Activated CD8-positive, alpha-beta T cell treated with anti-CD3 and anti-CD28 coated beads, Interleukin-2, amount 10 ng/mL, durations not matched to agents 7 days and 5 days (primary cell): ENCODE measurements around the gene RAI1. TPM values are rescaled to one million over a fixed set of nuclear protein-coding genes. Genes with fewer than 3 reads are reported as not detected.
A peak's percentile ranks its signal among the peaks of the same experiment; 100 is the strongest.
"Not testable (repeated sequence)": the region's sequence is repeated elsewhere in the genome, so short reads cannot be mapped to it uniquely, and the experiment has no call there.

Experiments used
- ATAC-seq: fragments of 150-1000 bp; cut with Tn5 transposase; one replicate; pipeline ENCODE4 v1.10.0; 2021; ENCODE audit warnings: moderate library complexity
- CTCF ChIA-PET: fragments of 350-600 bp; sonication (Branson Sonifier 250); formaldehyde crosslinking; loops from one replicate; lab custom pipeline; 2021; ENCODE audit warnings: antibody characterized with exemption; lab: Charles Lee
- POLR2A ChIA-PET: fragments of 350-600 bp; sonication (Branson Sonifier 250); formaldehyde crosslinking; loops from one replicate; lab custom pipeline; 2021; ENCODE audit warnings: antibody characterized with exemption; lab: Charles Lee
- DNase-seq: peaks from one replicate; pipeline ENCODE4 v3.0.0-alpha.2; 2020
- H3K27ac Mint-ChIP-seq: one replicate; pipeline ENCODE4 v1.8.0; 2021; ENCODE audit warnings: mild to moderate bottlenecking, mixed read lengths
- H3K27me3 Mint-ChIP-seq: one replicate; pipeline ENCODE4 v1.8.0; 2021; ENCODE audit warnings: low read depth, mixed read lengths
- H3K36me3 Mint-ChIP-seq: one replicate; pipeline ENCODE4 v1.8.0; 2021; ENCODE audit warnings: low read depth, mixed read lengths
- H3K4me1 Mint-ChIP-seq: one replicate; pipeline ENCODE4 v1.8.0; 2021; ENCODE audit warnings: low read depth, mixed read lengths
- H3K4me3 Mint-ChIP-seq: one replicate; pipeline ENCODE4 v1.8.0; 2021; ENCODE audit warnings: mild to moderate bottlenecking, mixed read lengths
- H3K9me3 Mint-ChIP-seq: one replicate; pipeline ENCODE4 v1.8.0; 2022; ENCODE audit warnings: mixed read lengths; ENCODE audit not compliant: insufficient read depth
- total RNA-seq, 2 experiments: library from RNA; stranded (reverse); gene quantifications; one replicate each; pipeline ENCODE4 v1.2.3, GENCODE V29; 2021

Gene RAI1, protein sequence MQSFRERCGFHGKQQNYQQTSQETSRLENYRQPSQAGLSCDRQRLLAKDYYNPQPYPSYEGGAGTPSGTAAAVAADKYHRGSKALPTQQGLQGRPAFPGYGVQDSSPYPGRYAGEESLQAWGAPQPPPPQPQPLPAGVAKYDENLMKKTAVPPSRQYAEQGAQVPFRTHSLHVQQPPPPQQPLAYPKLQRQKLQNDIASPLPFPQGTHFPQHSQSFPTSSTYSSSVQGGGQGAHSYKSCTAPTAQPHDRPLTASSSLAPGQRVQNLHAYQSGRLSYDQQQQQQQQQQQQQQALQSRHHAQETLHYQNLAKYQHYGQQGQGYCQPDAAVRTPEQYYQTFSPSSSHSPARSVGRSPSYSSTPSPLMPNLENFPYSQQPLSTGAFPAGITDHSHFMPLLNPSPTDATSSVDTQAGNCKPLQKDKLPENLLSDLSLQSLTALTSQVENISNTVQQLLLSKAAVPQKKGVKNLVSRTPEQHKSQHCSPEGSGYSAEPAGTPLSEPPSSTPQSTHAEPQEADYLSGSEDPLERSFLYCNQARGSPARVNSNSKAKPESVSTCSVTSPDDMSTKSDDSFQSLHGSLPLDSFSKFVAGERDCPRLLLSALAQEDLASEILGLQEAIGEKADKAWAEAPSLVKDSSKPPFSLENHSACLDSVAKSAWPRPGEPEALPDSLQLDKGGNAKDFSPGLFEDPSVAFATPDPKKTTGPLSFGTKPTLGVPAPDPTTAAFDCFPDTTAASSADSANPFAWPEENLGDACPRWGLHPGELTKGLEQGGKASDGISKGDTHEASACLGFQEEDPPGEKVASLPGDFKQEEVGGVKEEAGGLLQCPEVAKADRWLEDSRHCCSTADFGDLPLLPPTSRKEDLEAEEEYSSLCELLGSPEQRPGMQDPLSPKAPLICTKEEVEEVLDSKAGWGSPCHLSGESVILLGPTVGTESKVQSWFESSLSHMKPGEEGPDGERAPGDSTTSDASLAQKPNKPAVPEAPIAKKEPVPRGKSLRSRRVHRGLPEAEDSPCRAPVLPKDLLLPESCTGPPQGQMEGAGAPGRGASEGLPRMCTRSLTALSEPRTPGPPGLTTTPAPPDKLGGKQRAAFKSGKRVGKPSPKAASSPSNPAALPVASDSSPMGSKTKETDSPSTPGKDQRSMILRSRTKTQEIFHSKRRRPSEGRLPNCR (N-terminal part only)
- total RNA-seq: 10 to 100 TPM; 24.4 to 24.6 TPM

DNA sequence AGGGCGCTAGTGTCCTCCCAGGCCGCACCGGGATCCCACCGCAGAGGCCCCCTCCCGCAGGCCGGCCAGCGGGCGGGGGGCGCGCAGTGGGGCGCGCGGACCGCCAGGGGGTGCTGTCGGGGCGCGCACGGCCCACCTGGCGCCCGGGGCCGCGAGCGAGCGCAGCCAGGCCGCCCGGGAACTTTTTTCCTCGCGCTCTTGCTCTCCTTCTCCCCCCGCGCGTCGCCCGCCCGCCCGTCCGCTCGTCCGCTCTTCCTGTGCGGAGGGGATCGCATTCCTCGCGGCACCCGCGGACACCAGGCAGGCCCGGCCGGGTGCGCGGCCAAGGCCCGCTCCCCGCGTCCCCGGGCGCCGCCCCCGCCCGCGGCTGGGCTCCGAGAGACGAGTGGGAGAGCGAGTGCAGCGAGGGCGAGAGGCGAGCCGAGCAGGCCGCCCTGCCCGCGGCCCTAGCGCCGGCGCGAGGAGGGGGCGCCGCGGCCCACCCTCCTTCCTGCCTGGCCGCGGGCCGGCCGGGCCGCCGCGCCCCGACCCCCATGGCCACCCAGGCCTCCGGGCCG, at the start of gene RAI1:
TSS of gene RAI1 (plus strand) at position 272 of the 557 bp plus-strand sequence. CDS start 111,491 bp downstream, outside the sequence.
- H3K4me1 Mint-ChIP-seq: peaks cover 48% of the 10 kb centered on the region
- POLR2A ChIA-PET: interaction anchor here (1.2 to 2.8 kb wide), 3 partner anchors 11 to 178 kb away, joined by 3 to 38 read pairs (median 4); no protein-coding TSS in a partner anchor
- CTCF ChIA-PET: interaction anchor here (0.9 to 2.8 kb wide), 13 partner anchors 9 to 354 kb away, joined by 3 to 21 read pairs (median 9); no protein-coding TSS in a partner anchor
- no peaks in the 10 kb centered on the region for H3K9me3 Mint-ChIP-seq
- peaks cover 8% of the 10 kb centered on the region for H3K27me3 Mint-ChIP-seq
- peak within 1 kb of the TSS; percentile 92 for H3K27ac Mint-ChIP-seq
- peak within 1 kb of the TSS; percentile 87 for H3K4me3 Mint-ChIP-seq
- H3K36me3 Mint-ChIP-seq: peaks cover 5% of the 10 kb centered on the region
- DNase-seq (peak; percentile 76), ATAC-seq (peak; percentile 69)

DNA sequence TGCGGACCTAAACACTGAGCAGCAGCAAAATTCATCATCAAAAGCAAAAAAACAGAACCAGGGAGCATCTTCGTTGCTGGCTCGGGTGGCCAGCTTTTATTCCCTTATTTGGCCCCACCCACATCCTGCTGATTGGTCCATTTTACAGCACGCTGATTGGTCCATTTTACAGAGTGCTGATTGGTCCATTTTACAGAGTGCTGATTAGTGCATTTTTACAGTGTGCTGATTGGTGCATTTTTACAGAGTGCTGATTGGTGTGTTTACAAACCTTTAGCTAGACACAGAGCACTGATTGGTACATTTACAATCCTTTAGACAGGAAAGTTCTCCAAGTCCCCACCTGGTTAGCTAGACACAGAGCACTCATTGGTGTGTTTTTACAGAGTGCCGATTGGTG, 48.6 kb upstream of the RAI1 start:
- not testable (repeated sequence) for H3K27ac Mint-ChIP-seq, H3K27me3 Mint-ChIP-seq, H3K4me1 Mint-ChIP-seq, DNase-seq, H3K36me3 Mint-ChIP-seq, H3K9me3 Mint-ChIP-seq, ATAC-seq, H3K4me3 Mint-ChIP-seq
- ChIA-PET CTCF (interaction anchor here (1.5 to 2.5 kb wide), 2 partner anchors 9 to 19 kb away, joined by 4 to 6 read pairs; no protein-coding TSS in a partner anchor), POLR2A (interaction anchor here (0.5 to 0.8 kb wide), 2 partner anchors 121 to 271 kb away, joined by 3 read pairs; no protein-coding TSS in a partner anchor)

DNA sequence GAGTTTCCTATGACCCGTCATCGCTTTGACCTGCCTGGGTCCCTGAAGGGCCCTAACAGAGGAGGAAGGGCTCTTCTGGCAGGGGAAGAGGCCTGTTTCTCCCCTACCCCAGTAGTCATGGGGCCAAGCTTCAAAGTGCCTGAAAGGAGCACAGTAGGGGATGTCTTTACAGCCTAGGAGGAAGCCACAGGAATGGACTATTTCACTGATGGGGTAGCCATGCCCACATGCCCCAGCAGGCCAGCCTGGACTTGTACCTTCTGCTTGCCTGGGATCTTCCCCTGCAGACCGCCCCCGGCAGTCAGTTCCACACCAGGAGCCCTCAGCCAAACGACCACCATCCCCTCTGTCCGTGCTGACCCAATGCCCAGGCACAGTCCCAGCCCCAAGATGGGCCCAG, 47.9 kb upstream of the RAI1 start:
- peaks cover 2% of the 10 kb centered on the region for H3K36me3 Mint-ChIP-seq
- CTCF ChIA-PET: interaction anchor here (1.5 to 2.5 kb wide), 2 partner anchors 8 to 20 kb away, joined by 4 to 6 read pairs; no protein-coding TSS in a partner anchor
- peaks cover 9% of the 10 kb centered on the region for H3K4me1 Mint-ChIP-seq
- DNase-seq (no peak), ATAC-seq (no peak)
- no peak overlapping the region for H3K27ac Mint-ChIP-seq
- H3K4me3 Mint-ChIP-seq: no peak overlapping the region
- no peaks in the 10 kb centered on the region for H3K9me3 Mint-ChIP-seq
- POLR2A ChIA-PET: interaction anchor here (0.8 kb wide), 1 partner anchor 122 kb away, joined by 3 read pairs; no protein-coding TSS in a partner anchor
- peaks cover 3% of the 10 kb centered on the region for H3K27me3 Mint-ChIP-seq

DNA sequence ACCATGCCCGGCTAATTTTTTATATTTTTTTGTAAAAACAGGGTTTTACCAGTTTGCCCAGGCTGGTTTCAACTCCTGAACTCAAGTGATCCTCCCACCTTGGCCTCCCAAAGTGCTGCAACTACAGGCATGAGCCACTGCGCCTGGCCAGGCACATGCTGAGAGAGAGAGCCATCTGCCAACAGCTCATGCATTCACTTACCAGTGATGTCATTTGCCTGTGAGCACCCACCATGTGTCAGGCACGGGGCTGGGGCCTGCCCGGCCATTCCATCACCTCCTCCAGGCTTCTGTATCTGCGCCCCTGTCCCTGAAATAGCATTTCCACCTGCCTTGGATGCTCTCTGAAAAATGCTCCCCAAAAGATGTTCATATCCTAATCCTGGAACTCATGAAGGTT, 46.1 kb upstream of the RAI1 start:
- Mint-ChIP-seq H3K4me1 (no peaks in the 10 kb centered on the region), H3K36me3 (no peaks in the 10 kb centered on the region), H3K27me3 (peaks cover 3% of the 10 kb centered on the region), H3K9me3 (no peaks in the 10 kb centered on the region), H3K27ac (no peak overlapping the region), H3K4me3 (no peak overlapping the region)
- ChIA-PET POLR2A (interaction anchor here (0.6 kb wide), 1 partner anchor 46 kb away, joined by 3 read pairs; no protein-coding TSS in a partner anchor), CTCF (interaction anchor here (2.1 kb wide), 1 partner anchor 22 kb away, joined by 9 read pairs; no protein-coding TSS in a partner anchor)
- ATAC-seq: no peak
- DNase-seq: no peak

DNA sequence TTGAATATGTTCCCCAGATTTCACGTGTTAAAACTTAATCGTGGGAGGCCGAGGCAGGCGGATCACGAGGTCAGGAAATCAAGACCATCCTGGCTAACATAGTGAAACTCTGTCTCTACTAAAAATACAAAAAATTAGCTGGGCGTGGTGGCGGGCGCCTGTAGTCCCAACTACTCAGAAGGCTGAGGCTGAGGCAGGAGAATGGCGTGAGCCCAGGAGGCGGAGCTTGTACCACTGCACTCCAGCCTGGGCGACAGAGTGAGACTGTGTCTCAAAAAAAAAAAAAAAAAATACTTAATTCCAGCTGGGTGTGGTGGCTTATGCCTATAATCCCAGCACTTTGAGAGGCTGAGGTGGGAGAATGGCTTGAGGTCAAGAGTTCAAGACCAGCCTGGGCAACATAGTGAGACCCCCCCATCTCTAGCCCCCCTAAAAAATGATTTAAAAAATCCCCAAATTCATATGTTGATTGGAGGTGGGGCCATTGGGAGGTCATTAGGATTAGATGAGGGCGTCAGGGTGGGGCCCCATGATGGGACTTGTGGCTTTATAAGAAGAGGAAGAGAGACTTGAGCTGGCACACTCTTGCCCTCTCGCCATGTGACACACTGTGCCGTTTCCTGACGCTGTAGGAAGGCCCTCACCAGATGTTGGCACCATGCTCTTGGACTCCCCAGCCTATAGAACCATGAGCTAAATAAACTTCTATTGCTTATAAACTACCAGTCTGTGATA, 45.6 kb upstream of the RAI1 start:
- ATAC-seq, H3K27me3 Mint-ChIP-seq, H3K9me3 Mint-ChIP-seq, H3K36me3 Mint-ChIP-seq, DNase-seq, H3K27ac Mint-ChIP-seq, POLR2A ChIA-PET, H3K4me3 Mint-ChIP-seq, H3K4me1 Mint-ChIP-seq: not testable (repeated sequence)
- CTCF ChIA-PET: interaction anchor here (2.1 to 2.2 kb wide), 2 partner anchors 22 to 67 kb away, joined by 5 to 9 read pairs; no protein-coding TSS in a partner anchor

DNA sequence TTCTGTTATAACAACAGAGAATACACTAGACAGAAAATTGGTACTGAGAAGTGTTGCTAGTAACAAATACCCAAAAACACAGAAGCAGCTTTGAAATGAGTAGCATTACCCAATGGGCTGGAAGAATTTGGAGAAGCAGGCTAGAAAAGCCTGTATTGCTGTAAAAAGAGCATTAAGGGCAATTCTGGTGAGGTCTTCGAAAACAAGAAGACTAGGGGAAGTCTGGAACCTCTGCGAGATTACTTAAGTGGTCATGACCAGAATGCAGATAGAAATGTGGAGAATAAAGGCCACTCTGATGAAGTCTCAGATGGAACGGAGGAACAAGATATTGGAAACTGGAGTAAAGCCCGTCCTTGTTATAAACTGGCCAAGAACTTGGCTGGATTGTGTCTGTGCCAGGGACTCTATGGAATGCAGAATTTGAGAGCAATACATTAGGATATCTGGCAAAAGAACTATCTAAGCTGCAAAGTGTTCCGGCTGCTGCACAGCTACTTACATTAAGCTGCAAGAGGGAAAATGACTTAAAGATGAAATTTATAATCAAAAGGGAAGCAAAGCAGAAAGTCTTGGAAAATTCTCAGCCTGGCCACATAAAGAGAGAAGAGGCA, 44.9 kb upstream of the RAI1 start:
- ATAC-seq (no peak), DNase-seq (no peak)
- H3K27ac Mint-ChIP-seq: no peak overlapping the region
- H3K4me1 Mint-ChIP-seq: no peaks in the 10 kb centered on the region
- H3K4me3 Mint-ChIP-seq: no peak overlapping the region
- ChIA-PET CTCF (interaction anchor here (2.1 to 2.2 kb wide), 2 partner anchors 23 to 68 kb away, joined by 5 to 9 read pairs; no protein-coding TSS in a partner anchor), POLR2A (no interaction called here)
- no peaks in the 10 kb centered on the region for H3K36me3 Mint-ChIP-seq
- H3K27me3 Mint-ChIP-seq: peaks cover 3% of the 10 kb centered on the region
- no peaks in the 10 kb centered on the region for H3K9me3 Mint-ChIP-seq

DNA sequence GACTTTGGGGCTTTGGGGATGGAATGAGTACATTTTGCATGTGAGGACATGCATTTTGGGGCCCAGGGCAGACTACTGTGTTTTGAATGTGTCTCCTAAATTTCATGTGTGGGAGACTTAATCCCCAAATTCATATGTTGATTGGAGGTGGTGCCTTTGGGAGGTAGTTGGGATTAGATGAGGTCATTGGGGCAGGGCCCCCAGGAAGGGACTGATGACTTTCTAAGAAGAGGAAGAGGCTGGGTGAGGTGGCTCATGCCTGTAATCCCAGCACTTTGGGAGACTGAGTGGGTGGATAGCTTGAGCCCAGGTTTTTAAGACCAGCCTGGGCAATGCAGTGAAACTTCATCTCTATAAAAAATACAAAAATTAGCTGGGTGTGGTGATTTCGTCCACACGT, 42.8 kb upstream of the RAI1 start:
- ATAC-seq (no peak), DNase-seq (no peak)
- Mint-ChIP-seq H3K4me3 (no peak overlapping the region), H3K36me3 (no peaks in the 10 kb centered on the region), H3K27ac (no peak overlapping the region), H3K9me3 (no peaks in the 10 kb centered on the region), H3K4me1 (no peaks in the 10 kb centered on the region), H3K27me3 (peaks cover 3% of the 10 kb centered on the region)
- POLR2A ChIA-PET: no interaction called here
- CTCF ChIA-PET: no interaction called here

DNA sequence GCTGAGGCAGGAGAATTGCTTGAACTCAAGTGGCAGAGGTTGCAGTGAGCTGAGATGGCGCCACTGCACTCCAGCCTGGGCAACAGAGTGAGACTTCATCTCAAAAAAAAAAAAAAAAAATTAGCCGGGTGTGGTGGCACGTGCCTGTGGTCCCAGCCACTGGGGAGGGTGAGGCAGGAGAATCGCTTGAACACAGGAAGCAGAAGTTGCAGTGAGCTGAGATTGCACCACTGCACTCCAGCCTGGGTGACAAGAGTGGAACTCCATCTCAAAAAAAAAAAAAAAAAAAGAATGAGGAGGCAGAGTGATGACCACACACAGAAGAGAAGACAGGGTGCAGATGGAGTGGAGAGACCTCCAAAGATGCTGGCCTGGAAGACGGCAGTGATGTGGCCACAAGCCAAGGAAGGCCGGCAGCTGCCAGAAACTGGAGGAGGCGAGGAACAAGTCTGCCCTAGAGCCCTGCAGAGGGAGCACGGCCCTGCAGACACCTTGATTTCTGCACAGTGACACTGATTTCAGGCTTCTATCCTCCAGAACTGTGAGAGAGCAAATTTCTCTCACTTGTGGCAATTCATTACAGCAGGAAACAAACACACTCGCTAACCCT, 41.5 kb upstream of the RAI1 start:
- H3K4me3 Mint-ChIP-seq, H3K9me3 Mint-ChIP-seq, H3K36me3 Mint-ChIP-seq, POLR2A ChIA-PET, H3K27ac Mint-ChIP-seq, ATAC-seq, H3K27me3 Mint-ChIP-seq, H3K4me1 Mint-ChIP-seq, DNase-seq: not testable (repeated sequence)
- CTCF ChIA-PET: interaction anchor here (0.7 to 4.1 kb wide), 2 partner anchors 279 to 285 kb away, joined by 3 to 61 read pairs; no protein-coding TSS in a partner anchor

DNA sequence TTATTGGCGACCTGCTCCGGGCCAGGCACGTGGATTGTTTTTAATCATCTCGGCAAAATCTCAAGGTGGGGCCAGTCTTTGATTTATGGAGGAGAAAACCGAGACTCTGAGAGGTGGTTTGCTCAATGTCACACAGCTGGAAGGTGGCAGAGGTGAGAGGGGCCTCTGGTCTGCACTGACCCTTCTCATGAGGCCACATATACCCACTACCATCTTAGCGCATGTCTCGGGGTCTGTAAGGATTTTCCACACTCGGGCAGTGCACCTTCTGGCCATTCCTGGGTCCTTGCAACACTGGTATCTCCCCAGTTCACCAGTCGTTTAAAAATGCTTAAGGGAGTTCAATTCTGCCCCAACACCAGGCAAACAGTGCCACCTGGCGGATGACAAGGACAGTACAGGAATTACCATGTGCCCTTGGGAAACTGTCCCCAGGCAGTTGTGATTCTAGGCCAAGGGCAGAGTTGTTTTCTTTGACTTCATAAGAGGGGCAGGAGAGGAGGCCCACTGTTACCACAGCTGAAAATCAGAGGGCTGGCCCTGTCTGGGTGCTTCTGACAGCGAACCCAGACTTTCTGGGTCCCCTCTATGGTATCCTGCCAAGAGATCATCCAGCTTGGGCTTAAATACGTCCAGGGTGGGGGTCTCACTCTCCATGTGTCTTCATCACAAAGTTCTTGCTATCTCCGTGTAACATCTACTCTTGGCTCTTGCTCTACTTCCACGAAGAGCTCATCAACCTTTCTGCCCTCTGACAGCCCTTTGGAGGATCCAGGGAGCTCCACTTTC, 39.4 kb upstream of the RAI1 start:
- POLR2A ChIA-PET: interaction anchor here (0.6 to 1.5 kb wide), 4 partner anchors 12 to 287 kb away, joined by 3 to 6 read pairs (median 4); no protein-coding TSS in a partner anchor
- Mint-ChIP-seq H3K9me3 (no peaks in the 10 kb centered on the region), H3K27me3 (peaks cover under 1% of the 10 kb centered on the region), H3K36me3 (no peaks in the 10 kb centered on the region), H3K27ac (no peak overlapping the region), H3K4me1 (no peaks in the 10 kb centered on the region), H3K4me3 (no peak overlapping the region)
- peak; percentile 88 for ATAC-seq
- peak; percentile 84 for DNase-seq
- CTCF ChIA-PET: interaction anchor here (0.8 to 4.1 kb wide), 31 partner anchors 9 to 392 kb away, joined by 3 to 81 read pairs (median 4); partner anchors contain the start of gene RASD1
